A549 (cell line): Measurements from ENCODE around the gene KIAA1671.

Source experiments
- FOSL2 ChIP-seq, 2 experiments: fragments of 450-650 bp in 1 of 2; fragments of >200 bp in 1 of 2; sonication (Bioruptor Twin) in 1 of 2; formaldehyde crosslinking; IDR thresholded peaks; 2 replicates each; pipeline versions ENCODE4 v1.5.0 to v1.6.1; 2016 to 2020; ENCODE audit warnings: mild to moderate bottlenecking in 1 of 2, moderate library complexity in 1 of 2
- HDAC2 ChIP-seq: fragments of 200-600 bp; sonication (generic); IDR thresholded peaks from 2 replicates; pipeline ENCODE4 v1.6.1; 2016
- POLR2A ChIP-seq: IDR thresholded peaks from 2 replicates; pipeline ENCODE4 v1.6.1; 2012; ENCODE audit warnings: mild to moderate bottlenecking, low read length
- TF ChIP-seq, protein P1 (sequence below): fragments of >200 bp; sonication (Bioruptor Twin); formaldehyde crosslinking; IDR thresholded peaks from 3 replicates; pipeline ENCODE4 v1.5.1; 2016

DNA sequence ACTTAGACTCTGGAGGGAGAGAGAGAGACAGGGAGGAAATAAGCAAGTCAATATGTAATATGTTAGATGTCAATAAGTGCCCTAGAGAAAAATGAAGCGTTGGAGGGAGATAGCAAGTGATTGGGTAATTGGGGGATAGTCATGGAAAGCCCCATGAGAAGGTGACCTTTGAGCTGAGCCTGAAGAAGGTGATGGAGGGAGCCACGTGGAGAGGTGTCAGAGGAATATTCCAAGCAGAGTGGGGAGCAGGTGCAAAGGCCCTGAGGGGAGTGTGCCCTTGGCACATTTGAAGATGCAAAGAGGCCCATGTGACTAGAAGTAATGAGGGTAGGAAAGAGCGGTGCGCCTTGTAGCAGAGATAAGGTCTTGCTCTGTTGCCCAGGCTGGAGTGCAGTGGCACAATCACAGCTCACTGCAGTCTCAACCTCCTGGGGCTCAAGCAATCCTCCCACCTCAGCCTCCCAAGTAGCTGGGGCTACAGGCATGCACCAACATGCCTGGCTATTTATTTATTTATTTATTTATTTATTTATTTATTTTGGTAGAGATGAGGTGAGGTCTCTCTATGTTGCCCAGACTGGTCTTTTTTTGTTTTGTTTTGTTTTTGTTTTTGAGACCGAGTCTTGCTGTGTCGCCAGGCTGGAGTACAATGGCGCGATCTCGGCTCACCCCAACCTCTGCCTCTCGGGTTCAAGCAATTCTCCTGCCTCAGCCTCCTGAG is 8.1 kb upstream of the KIAA1671 start:
- TF ChIP-seq HDAC2 (no peak), FOSL2 (IDR thresholded peaks at IDR 0.05) (no peak), FOSL2 (CRISPR knock-in tag; IDR thresholded peaks at IDR 0.05) (no peak), POLR2A (no peak)
- TF ChIP-seq, protein P1, sequence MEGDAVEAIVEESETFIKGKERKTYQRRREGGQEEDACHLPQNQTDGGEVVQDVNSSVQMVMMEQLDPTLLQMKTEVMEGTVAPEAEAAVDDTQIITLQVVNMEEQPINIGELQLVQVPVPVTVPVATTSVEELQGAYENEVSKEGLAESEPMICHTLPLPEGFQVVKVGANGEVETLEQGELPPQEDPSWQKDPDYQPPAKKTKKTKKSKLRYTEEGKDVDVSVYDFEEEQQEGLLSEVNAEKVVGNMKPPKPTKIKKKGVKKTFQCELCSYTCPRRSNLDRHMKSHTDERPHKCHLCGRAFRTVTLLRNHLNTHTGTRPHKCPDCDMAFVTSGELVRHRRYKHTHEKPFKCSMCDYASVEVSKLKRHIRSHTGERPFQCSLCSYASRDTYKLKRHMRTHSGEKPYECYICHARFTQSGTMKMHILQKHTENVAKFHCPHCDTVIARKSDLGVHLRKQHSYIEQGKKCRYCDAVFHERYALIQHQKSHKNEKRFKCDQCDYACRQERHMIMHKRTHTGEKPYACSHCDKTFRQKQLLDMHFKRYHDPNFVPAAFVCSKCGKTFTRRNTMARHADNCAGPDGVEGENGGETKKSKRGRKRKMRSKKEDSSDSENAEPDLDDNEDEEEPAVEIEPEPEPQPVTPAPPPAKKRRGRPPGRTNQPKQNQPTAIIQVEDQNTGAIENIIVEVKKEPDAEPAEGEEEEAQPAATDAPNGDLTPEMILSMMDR: no peak
